GM12864 (cell line): ENCODE results near the gene SMAD2.

ENCODE experiments used
- DNase-seq: peaks from one replicate; pipeline ENCODE4 v3.0.0-alpha.2; 2011; ENCODE audit warnings: low read depth
- H3K4me3 ChIP-seq: 2 replicates; pipeline ENCODE4 v1.5.1; 2011; ENCODE audit warnings: mild to moderate bottlenecking, low read depth, low read length, control low read depth
- CTCF ChIP-seq: IDR thresholded peaks from 2 replicates; pipeline ENCODE4 v1.5.1; 2011; ENCODE audit warnings: low read depth, mild to moderate bottlenecking, moderate library complexity, low read length, control low read depth, inconsistent platforms; ENCODE audit errors: missing control alignments

SMAD2 gene

DNA sequence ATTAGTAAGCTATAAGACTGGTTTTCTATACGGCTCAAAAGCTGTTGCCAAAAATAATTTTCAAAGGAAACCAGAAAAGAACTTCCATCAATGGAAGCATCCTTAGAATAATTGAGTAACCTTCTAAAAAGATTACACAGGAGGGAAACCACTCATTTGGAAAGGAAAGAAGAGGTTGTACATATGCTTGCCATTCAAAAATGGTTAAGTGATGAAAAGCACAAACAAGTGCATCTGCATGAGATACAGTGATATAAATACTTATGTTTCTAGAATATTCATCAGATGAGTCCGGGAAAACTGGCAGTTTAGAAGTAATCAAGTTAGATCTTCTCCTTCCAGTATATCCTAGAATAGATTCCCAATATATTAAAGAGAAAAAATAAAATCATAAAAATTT lies 20.1 kb upstream of the SMAD2 start:
- TF ChIP-seq CTCF: no peak
- H3K4me3 ChIP-seq: no peak overlapping the region
- DNase-seq: no peak

DNA sequence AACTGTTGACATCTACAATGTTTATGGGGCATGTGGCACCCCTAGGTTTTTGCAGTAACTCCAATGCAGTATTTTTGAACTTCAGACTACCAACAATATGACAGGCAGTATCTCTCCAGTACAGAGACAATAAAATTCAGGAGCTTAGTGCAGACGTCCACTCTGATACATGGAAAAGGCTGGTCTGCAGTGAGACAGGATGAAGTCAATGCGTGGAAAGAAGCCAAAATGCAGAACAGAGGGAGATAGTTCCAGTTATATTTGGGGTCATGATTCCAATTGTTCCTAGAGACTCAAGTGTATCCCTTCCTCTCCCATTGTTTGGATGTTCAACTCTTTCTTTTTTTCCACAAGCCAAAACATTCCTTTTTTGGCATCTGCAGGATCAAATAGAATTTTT lies 18.7 kb upstream of the SMAD2 start:
- no peak overlapping the region for H3K4me3 ChIP-seq
- no peak for TF ChIP-seq CTCF
- no peak for DNase-seq

DNA sequence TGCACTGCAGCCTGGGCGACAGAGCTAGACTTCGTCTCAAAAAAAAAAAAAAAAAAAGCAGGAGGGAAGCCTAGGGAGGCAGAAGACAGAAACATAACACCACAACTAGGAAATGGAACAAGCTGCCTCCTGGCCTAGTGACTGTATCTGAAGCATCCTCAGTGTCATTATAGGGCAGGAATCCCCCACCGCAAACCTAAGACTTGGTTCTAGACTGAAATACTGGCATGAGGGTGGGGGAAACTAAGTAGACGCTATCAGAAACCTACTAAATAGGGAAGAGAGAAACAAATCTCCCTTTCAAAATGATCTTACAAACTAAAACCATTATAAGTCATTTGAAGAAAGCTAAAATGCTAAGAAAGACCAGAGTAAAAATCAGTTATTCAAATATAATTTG lies 16.4 kb upstream of the SMAD2 start:
- no peak for DNase-seq

DNA sequence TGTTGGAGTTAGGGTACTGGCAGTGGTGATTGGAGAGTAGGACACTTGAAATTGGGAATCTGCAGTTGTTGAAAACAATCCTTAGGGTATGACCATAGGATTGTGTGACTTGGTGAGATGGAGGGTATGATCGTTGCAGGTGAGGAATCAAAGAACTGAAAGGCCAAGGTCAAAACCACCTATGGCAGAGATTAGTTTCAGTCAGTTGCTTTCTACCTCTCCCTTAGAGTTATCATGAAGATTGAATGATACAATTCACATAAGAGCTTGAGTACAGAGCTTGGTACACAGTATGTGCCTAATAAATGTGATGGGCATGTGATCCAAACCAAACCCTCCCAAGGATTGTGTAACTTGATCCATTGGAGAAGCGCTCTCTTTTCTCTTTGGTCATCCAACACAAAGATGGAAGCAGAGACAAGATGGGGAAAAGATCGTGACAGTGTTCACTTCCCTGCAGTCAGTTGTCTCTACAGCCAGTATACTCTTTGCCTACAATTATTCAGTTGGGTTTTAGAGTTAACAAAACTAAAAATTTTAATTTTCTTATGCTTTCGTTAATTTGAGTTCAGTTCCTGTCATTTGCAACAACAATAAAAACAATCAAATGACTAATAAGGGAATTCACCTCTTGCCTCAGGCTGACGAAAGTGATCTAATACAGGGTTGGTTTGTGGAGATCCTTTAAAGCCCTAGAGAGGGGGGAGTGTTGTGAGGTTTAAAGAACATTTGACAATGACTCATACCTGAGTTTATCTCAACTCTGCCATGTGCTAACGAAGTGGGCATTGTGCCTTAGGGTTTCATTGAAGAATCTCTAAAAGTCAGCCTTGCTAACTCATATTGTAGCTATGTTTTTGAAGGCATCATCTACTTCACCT lies 14.8 kb upstream of the SMAD2 start:
- no peak for DNase-seq
- H3K4me3 ChIP-seq: no peak overlapping the region
- no peak for TF ChIP-seq CTCF

More for the DNA sequence above, 16.4 kb upstream of the SMAD2 start:
- no peak for TF ChIP-seq CTCF
- no peak overlapping the region for H3K4me3 ChIP-seq

- no peak overlapping the region for H3K4me3 ChIP-seq
- TF ChIP-seq CTCF: no peak
- DNase-seq: no peak
These were observed 6.5 kb upstream of the SMAD2 start for GRCh38 chr18:47936952-47937351.

DNA sequence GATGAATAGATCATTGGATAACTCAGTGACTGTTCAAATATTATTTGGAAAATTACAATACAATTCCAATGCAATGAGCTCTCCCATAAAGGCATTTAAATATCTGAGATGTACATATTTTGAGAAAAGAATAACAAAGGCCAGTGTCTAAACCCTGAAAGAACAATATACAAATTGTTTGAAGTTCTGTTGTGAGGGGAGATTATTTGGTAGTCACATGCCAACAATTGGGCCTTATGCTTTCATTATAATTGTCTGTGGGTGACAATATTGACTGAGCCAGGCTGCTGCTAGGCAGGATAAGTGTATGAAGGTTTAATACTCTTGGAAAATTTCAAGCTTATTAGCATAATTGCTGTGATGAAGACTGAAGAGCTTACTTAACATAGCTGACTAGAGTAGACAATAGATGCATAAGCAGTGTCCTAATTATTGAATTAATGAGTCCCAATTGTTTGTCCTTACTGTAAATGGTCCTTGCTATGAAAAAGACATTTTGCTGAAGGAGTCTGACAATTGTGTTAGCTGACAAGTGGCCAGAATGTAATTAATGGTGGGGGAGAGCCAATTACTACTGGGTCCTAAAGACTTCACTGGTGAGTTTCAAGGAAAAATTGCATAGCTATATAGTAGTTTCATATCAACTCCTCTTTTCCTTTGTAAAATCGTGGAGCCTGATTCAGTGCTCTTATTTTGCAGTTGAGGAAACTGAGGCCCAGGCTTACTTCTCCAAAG lies 5.0 kb upstream of the SMAD2 start:
- no peak overlapping the region for H3K4me3 ChIP-seq
- TF ChIP-seq CTCF: no peak
- DNase-seq: no peak
